ENCODE data around the gene CPEB1.

- no peak for TF ChIP-seq CTCF (IDR thresholded peaks at IDR 0.05; ENCODE audit: insufficient read depth, low read length)
- TF ChIP-seq GABPA (IDR thresholded peaks at IDR 0.05; ENCODE audit: low read depth): no peak
- TF ChIP-seq REST (IDR thresholded peaks at IDR 0.05; ENCODE audit: insufficient replicate concordance, low read depth): no peak
- no peak for TF ChIP-seq POLR2AphosphoS5 (IDR thresholded peaks at IDR 0.05; ENCODE audit: low read depth)
Measured at GRCh38 chr15:82530006-82530405, 117.2 kb downstream of the CPEB1 start.

Data from HL-60 (cell line).